GM18870 (cell line): ENCODE measurements around the gene FLNB.

Source experiments
- ATAC-seq: cut with Tn5 transposase; IDR thresholded peaks from one replicate; pipeline ENCODE4 v1.9.1; 2021; ENCODE audit warnings: moderate library complexity; ENCODE audit not compliant: unreplicated experiment

Gene FLNB

GRCh38 chr3:58005669-58006068 is 2.6 kb upstream of the FLNB start:
- ATAC-seq = no peak

DNA sequence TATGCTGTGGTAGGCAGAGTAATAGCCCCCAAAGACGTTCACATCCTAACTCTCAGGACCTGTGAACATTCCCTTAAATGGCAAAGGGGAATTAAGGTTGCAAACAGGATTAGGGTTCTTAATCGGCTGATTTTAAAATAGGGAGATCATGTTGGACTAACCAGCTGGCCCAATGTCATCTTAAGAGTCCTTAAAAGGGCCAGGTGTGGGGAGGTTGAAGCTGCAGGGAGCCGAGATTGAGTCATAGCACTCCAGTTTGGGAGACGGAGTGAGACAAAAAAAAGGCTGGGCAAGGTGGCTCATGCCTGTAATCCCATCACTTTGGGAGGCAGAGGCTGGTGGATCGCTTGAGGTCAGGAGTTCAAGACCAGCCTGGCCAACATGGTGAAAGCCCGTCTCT is 1.6 kb upstream of the FLNB start:
- ATAC-seq = no peak

GRCh38 chr3:58009026-58009748 is 965 bp downstream of the FLNB start:
- no peak for ATAC-seq

- no peak for ATAC-seq
These were observed 1.7 kb downstream of the FLNB start for GRCh38 chr3:58009749-58010535.

DNA sequence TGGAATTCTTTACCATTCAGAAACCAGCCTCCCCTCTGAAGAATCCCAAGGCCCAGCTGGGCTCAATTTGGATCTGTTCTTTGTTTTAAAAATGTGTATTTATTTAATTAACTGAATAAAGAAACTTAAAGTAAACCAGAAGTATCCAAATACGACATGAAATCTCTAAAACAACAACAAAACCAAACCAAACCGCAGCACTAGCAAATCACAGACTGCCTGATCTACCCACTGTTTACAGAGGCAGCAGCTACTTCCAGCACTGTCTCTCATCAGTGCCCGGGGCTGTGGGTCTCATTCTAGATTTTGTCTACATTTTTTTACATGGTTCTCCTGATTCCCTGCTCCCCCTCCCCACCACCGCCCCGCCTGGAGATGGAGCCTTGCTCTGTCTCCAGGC is 2.3 kb downstream of the FLNB start:
- ATAC-seq = no peak

GRCh38 chr3:58011580-58011979 is 3.4 kb downstream of the FLNB start:
- no peak for ATAC-seq

DNA sequence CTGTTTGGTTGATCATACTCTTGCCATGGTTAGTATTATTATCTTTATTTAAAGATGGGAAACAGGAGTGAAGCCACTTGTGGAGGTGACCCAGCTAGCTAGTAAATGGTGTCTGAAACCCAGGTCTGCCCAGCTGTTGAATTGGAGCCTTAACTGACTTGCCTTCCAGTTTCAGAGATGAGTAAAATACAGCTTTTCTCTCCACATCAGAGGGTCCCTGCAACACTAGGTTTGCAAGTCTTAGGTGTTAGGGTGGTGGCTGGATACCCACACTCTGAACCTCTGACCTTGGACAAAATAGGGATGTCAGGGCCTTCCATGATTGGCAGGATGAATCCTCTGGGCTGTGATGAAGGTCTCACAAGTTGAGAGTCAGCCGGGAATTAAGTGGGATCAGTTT is 4.1 kb downstream of the FLNB start:
- no peak for ATAC-seq

DNA sequence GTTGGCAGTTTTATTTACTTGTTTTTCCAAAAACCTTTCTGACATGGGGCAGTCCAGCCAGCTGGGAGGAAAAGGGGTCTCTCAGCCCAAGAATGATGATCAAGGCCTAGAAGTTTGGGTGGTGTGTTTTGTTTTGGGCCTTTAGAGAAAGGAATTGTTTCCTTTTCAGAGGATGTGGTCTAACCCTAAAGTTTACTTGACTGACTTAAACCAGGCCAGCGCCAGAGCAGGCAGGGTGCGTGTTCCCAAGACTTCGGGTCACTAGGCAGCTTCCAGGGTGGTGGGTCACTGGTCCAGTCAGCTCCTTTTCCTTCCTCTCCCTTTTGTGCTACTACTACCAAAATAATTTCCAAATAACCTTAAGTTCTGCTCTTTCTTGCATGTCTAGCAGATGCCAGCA is 4.9 kb downstream of the FLNB start:
- ATAC-seq = no peak

DNA sequence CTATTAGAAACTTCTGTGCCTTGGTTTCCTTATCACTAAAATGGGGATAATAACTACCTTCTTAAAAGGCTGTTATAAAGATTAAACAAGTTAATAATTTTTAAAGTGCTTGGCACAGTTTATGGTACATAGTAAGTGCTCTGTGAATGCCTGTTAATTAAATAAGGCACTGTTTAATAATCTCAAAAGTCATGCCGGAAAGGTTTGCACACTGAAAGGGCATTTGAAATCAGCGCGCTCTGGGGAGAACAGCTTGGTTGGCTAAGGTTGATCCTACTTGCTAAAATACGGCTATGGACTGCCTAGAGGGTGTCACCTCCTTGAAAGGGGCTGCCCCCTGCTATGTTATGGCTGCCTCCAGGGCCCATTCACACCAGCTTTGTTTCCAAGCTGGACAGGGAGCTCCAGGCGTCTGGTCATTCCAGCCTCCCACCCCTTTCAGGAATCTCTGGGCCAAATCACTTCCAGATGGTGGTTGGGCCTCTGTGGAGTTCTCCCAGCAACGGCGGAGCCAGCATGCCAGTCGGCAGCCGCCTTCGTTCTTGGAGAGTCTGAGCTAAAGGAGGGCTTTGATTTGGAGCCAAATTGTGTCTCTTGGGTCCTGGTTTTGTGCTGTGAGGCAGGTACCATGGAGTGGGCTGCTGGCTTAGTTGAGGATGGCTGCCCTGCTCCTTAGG is 5.9 kb downstream of the FLNB start:
- ATAC-seq = no peak

- ATAC-seq = no peak
These were observed 7.3 kb downstream of the FLNB start for GRCh38 chr3:58015520-58015915.

DNA sequence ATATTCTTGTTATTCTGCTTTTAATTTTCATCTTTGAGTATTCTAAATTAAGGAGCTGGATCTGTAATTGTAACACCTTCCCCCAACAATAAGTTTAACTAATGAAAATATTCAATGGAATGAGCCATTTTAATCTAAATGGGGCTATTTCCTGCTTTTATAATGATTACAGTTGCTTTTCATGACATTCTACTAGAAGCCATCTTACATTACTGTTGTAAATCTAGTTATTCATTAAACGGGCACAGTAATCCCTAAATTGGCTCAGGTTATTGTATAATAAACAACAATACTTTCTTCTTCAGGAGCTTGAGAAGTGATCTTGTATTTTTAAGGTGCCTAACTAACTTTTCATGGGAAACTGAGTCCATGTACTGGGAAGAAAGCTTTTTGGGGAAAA is 8.5 kb downstream of the FLNB start:
- ATAC-seq = no peak

GRCh38 chr3:58018892-58019742 is 10.9 kb downstream of the FLNB start:
- no peak for ATAC-seq

DNA sequence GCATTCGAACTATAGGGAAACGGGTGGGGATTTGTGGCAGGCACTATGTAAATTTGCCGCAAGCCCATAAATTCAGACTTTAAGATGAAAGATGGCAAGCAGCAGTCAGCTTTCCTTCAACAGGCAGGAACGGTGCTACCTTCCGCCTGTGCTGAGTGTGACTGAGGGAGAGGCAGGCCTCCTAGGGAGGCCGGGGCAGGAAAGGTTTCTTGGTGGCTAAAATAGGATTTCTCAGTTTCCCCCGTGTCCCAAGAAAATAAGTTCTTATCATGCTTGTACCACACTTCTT is 12.5 kb downstream of the FLNB start:
- no peak for ATAC-seq

GRCh38 chr3:58021072-58021959 is 13.1 kb downstream of the FLNB start:
- ATAC-seq = no peak

- ATAC-seq = no peak
These were observed 13.7 kb downstream of the FLNB start for GRCh38 chr3:58021962-58022361.

- no peak for ATAC-seq
These were observed 14.3 kb downstream of the FLNB start for GRCh38 chr3:58022490-58022889.

- no peak for ATAC-seq
These were observed 15.3 kb downstream of the FLNB start for GRCh38 chr3:58023531-58023930.

GRCh38 chr3:58025406-58025805 is 17.2 kb downstream of the FLNB start:
- no peak for ATAC-seq

GRCh38 chr3:58025837-58026569 is 17.8 kb downstream of the FLNB start:
- ATAC-seq = no peak

DNA sequence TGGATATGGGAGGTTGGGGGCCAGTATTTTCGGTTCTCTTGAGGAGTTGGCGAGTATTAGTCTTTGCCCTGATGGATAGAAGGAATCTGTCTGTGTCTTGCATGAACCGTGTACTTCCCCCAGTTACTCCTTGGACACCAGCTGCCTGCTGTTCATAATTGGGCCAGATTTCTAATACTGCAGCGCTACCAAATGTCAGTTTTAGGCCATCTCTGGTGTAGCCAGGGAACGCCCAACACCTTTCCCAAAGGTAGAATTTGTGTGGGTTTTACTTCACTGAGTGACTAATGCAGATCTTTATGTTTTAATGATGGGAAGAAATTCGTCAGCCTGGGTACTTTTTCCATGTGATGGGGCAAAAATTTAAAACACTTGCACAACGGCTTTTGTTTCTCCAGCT is 18.4 kb downstream of the FLNB start:
- ATAC-seq = no peak
